A549 (cell line): ENCODE results near the gene SLC38A10. TPM values are rescaled to one million over a fixed set of nuclear protein-coding genes. Genes with fewer than 3 reads are reported as not detected.

ENCODE experiments used
- ATAC-seq, 2 experiments: fragments of 200-7000 bp in 1 of 2; fragments of >200 bp in 1 of 2; cut with Nextera tagmentation in 1 of 2; cut with Tn5 transposase in 1 of 2; 3 replicates each; pipeline versions ENCODE4 v1.8.0 to v1.9.1; 2018 to 2020; ENCODE audit warnings: mild to moderate bottlenecking in 1 of 2, moderate library complexity in 1 of 2
- CTCF ChIA-PET: fragments of 300-600 bp; sonication (Branson Sonifier 250); formaldehyde crosslinking; extraction: SDS; loops from one replicate; lab custom pipeline; 2021; ENCODE audit warnings: antibody characterized with exemption, inconsistent platforms; lab: Yijun Ruan, JAX
- POLR2A ChIA-PET: fragments of 350-600 bp; formaldehyde crosslinking; extraction: SDS; loops from one replicate; lab custom pipeline; 2021; ENCODE audit warnings: antibody characterized with exemption, inconsistent platforms; lab: Yijun Ruan, JAX
- DNase-seq, 2 experiments: peaks; one replicate each; pipeline versions ENCODE4 v3.0.0 to v3.0.0-alpha.2; 2011 to 2016; ENCODE audit warnings: low read depth in 1 of 2, low spot score in 1 of 2
- FAIRE-seq: peaks from 2 replicates; lab custom pipeline; 2011; peaks lifted over from hg19 to GRCh38; lab: Jason Lieb, UNC
- H3K27ac ChIP-seq, 2 experiments: fragments of >200 bp; sonication (Bioruptor Twin); formaldehyde crosslinking; 3 replicates each; pipeline ENCODE4 v1.5.1; 2016 to 2017
- H3K4me1 ChIP-seq: fragments of >200 bp; sonication (Bioruptor Twin); formaldehyde crosslinking; 3 replicates; pipeline ENCODE4 v1.6.1; 2016
- H3K4me2 ChIP-seq: fragments of >200 bp; sonication (Bioruptor Twin); formaldehyde crosslinking; 3 replicates; pipeline ENCODE4 v1.6.1; 2016
- H3K4me3 ChIP-seq: fragments of >200 bp; sonication (Bioruptor Twin); formaldehyde crosslinking; 3 replicates; pipeline ENCODE4 v1.5.1; 2016
- H3K9me3 ChIP-seq: fragments of >200 bp; sonication (Bioruptor Twin); formaldehyde crosslinking; 3 replicates; pipeline ENCODE4 v1.6.1; 2016
- ATOH8 ChIP-seq: fragments of 250-450 bp; sonication (Bioruptor Pico); IDR thresholded peaks from 2 replicates; pipeline ENCODE4 v1.5.0; 2020; ENCODE audit warnings: low read depth, mild to moderate bottlenecking, moderate library complexity
- BCL3 ChIP-seq: fragments of >200 bp; sonication (Bioruptor Twin); formaldehyde crosslinking; IDR thresholded peaks from 3 replicates; pipeline ENCODE4 v1.6.1; 2016
- BHLHE40 ChIP-seq: IDR thresholded peaks from 2 replicates; pipeline ENCODE4 v1.6.1; 2012; ENCODE audit warnings: low read depth, low read length, inconsistent platforms
- CBX2 ChIP-seq: fragments of 200-600 bp; sonication (generic); IDR thresholded peaks from 2 replicates; pipeline ENCODE4 v1.6.1; 2016; ENCODE audit warnings: low read depth, mild to moderate bottlenecking, borderline replicate concordance
- CEBPB ChIP-seq, 2 experiments: fragments of >200 bp in 1 of 2; sonication (Bioruptor Twin) in 1 of 2; formaldehyde crosslinking in 1 of 2; IDR thresholded peaks; 2 replicates each; pipeline ENCODE4 v1.6.1; 2012 to 2016
- E2F6 ChIP-seq: IDR thresholded peaks from 2 replicates; pipeline ENCODE4 v1.6.1; 2012; ENCODE audit warnings: low read depth, borderline replicate concordance
- ESRRA ChIP-seq: fragments of 150-350 bp; IDR thresholded peaks from 2 replicates; pipeline ENCODE4 v1.6.1; 2014; ENCODE audit warnings: mild to moderate bottlenecking, low read length, borderline replicate concordance
- FOXS1 ChIP-seq: fragments of 250-450 bp; sonication (Bioruptor Pico); IDR thresholded peaks from 2 replicates; pipeline ENCODE4 v1.5.0; 2020; ENCODE audit warnings: mild to moderate bottlenecking, moderate library complexity
- HDAC2 ChIP-seq: fragments of 200-600 bp; sonication (generic); IDR thresholded peaks from 2 replicates; pipeline ENCODE4 v1.6.1; 2016
- HOXA7 ChIP-seq: fragments of 250-450 bp; sonication (Bioruptor Pico); IDR thresholded peaks from 2 replicates; pipeline ENCODE4 v1.5.0; 2020; ENCODE audit warnings: mild to moderate bottlenecking, moderate library complexity
- JUN ChIP-seq, 2 experiments: fragments of >200 bp; sonication (Bioruptor Twin); formaldehyde crosslinking; IDR thresholded peaks; 2 replicates in 1 of 2; 3 replicates in 1 of 2; pipeline ENCODE4 v1.6.1; 2016 to 2017
- KDM1A ChIP-seq: fragments of 200-600 bp; sonication (generic); IDR thresholded peaks from 2 replicates; pipeline ENCODE4 v1.6.1; 2016; ENCODE audit warnings: low read depth, mild to moderate bottlenecking
- NFE2L2 ChIP-seq: fragments of 150-350 bp; conservative IDR thresholded peaks from 2 replicates; pipeline ENCODE4 v1.6.1; 2014; ENCODE audit warnings: low read length
- NR3C1 ChIP-seq: fragments of >200 bp; sonication (Bioruptor Twin); formaldehyde crosslinking; IDR thresholded peaks from 3 replicates; pipeline ENCODE4 v1.6.1; 2017
- PBX3 ChIP-seq: IDR thresholded peaks from 2 replicates; pipeline ENCODE4 v1.6.1; 2012
- POLR2A ChIP-seq: IDR thresholded peaks from 2 replicates; pipeline ENCODE4 v1.6.1; 2012; ENCODE audit warnings: mild to moderate bottlenecking, low read length
- POLR2AphosphoS2 ChIP-seq: conservative IDR thresholded peaks from 2 replicates; pipeline ENCODE4 v1.6.1; 2012; ENCODE audit warnings: low read length, improper control_type of control experiment, inconsistent platforms
- REST ChIP-seq: fragments of 200-600 bp; sonication (generic); IDR thresholded peaks from 2 replicates; pipeline ENCODE4 v1.6.1; 2016; ENCODE audit warnings: antibody characterized with exemption, mild to moderate bottlenecking, moderate library complexity
- RFX5 ChIP-seq: fragments of 450-650 bp; IDR thresholded peaks from 2 replicates; pipeline ENCODE4 v1.7.1; 2014; ENCODE audit warnings: antibody characterized with exemption, mild to moderate bottlenecking, moderate library complexity
- TFCP2L1 ChIP-seq: fragments of 250-450 bp; sonication (Bioruptor Pico); IDR thresholded peaks from 2 replicates; pipeline ENCODE4 v1.5.0; 2021; ENCODE audit warnings: mild to moderate bottlenecking
- ZSCAN20 ChIP-seq: fragments of 250-450 bp; sonication (Bioruptor Pico); IDR thresholded peaks from 2 replicates; pipeline ENCODE4 v1.8.0; 2022; ENCODE audit warnings: mild to moderate bottlenecking, moderate library complexity
- WGBS: methylation state at CpG from one replicate; pipeline ENCODE4 v1.1.6; 2017; ENCODE audit errors: missing lambda C conversion rate; 5-methylcytosine and 5-hydroxymethylcytosine counted together
- polyA plus RNA-seq, 4 experiments: library from polyadenylated mRNA; depleted of rRNA in 3 of 4; stranded (reverse); fragments of >200 nt; fragmentation: RNase III in 1 of 4; extraction: RNeasy Plus Mini Kit Qiagen cat#74134 plus additional on column Dnase treatment in 1 of 4; gene quantifications; 2 replicates in 3 of 4; 3 replicates in 1 of 4; pipeline ENCODE4 v1.2.3, GENCODE V29; 2011 to 2017

The SLC38A10 gene
- polyA plus RNA-seq, 2 of the 4 experiments (the other 2 are of a cell fraction), result 35.8 to 67.4 TPM

- no peak for ATAC-seq
These were observed 90.5 kb downstream of the SLC38A10 start for GRCh38 chr17:81204578-81204977.

GRCh38 chr17:81203136-81203535 lies 92.0 kb downstream of the SLC38A10 start:
- POLR2A ChIA-PET, result no interaction called here
- DNase-seq, result no peak
- H3K4me1 ChIP-seq, result no peaks in the 10 kb centered on the region
- CTCF ChIA-PET, result interaction anchor here (0.6 to 13.7 kb wide), 7 partner anchors 12 to 1149 kb away, joined by 3 to 175 read pairs (median 4); no protein-coding TSS in a partner anchor
- no peak for ATAC-seq
- no peaks in the 10 kb centered on the region for H3K9me3 ChIP-seq
- no peak overlapping the region for H3K27ac ChIP-seq
- H3K4me3 ChIP-seq, result no peak overlapping the region
- no peak for FAIRE-seq
- H3K4me2 ChIP-seq, result no peak overlapping the region
- WGBS, result 96% methylated on average over 20 of the region's 20 CpGs
- TF ChIP-seq TFCP2L1 (CRISPR knock-in tag) (no peak), KDM1A (no peak), E2F6 (no peak), FOXS1 (no peak), REST (no peak), NR3C1 (no peak), POLR2AphosphoS2 (no peak), BCL3 (no peak)

More at GRCh38 chr17:81204578-81204977, 90.5 kb downstream of the SLC38A10 start:
- no peak for TF ChIP-seq E2F6
- no peak for TF ChIP-seq REST
- no peak for TF ChIP-seq BHLHE40
- no peak for TF ChIP-seq JUN (IDR thresholded peaks at IDR 0.05)
- no peak for TF ChIP-seq HDAC2
- TF ChIP-seq ZSCAN20, result no peak
- TF ChIP-seq ESRRA, result no peak
- TF ChIP-seq CEBPB (IDR thresholded peaks at IDR 0.05), result no peak
- no peak for TF ChIP-seq FOXS1
- no peak for TF ChIP-seq CBX2
- no peak for TF ChIP-seq RFX5
- TF ChIP-seq NFE2L2, result no peak
- no peak for TF ChIP-seq ATOH8
- TF ChIP-seq POLR2A, result no peak
- TF ChIP-seq PBX3, result no peak
- TF ChIP-seq NR3C1, result no peak
- no peak for TF ChIP-seq HOXA7 (CRISPR knock-in tag)
- Histone ChIP-seq H3K4me1 (no peaks in the 10 kb centered on the region), H3K4me3 (no peak overlapping the region), H3K9me3 (no peaks in the 10 kb centered on the region), H3K4me2 (no peak overlapping the region), H3K27ac (no peak overlapping the region)
- WGBS, result 81% methylated on average over 10 of the region's 10 CpGs
- DNase-seq (no peak), FAIRE-seq (no peak)
- CTCF ChIA-PET, result interaction anchor here (1.3 to 13.7 kb wide), 6 partner anchors 13 to 181 kb away, joined by 3 to 175 read pairs (median 8); no protein-coding TSS in a partner anchor
- POLR2A ChIA-PET, result no interaction called here
